SK-N-MC (cell line): ENCODE results near the gene HK2.

ENCODE experiments used
- EZH2 ChIP-seq: fragments of 200-600 bp; sonication (generic); IDR thresholded peaks from one replicate; pipeline ENCODE4 v1.6.1; 2017; ENCODE audit warnings: antibody characterized with exemption
- POLR2AphosphoS5 ChIP-seq: IDR thresholded peaks from 2 replicates; pipeline ENCODE4 v1.6.1; 2012; ENCODE audit warnings: mild to moderate bottlenecking, low read depth, low read length, borderline replicate concordance

- TF ChIP-seq POLR2AphosphoS5 = no peak
- no peak for TF ChIP-seq EZH2
These were observed 58.7 kb downstream of the HK2 start for GRCh38 chr2:74892609-74893008.
